NCI-H82 treated with DMSO at 0.1 percent for 48 hours (cell line): Measurements from ENCODE around the gene LRRC8D.
"Not testable (repeated sequence)": the region's sequence is repeated elsewhere in the genome, so short reads cannot be mapped to it uniquely, and the experiment has no call there.

Source experiments
- DNase-seq: peaks from one replicate; lab custom pipeline; 2025; ENCODE audit not compliant: unreplicated experiment; lab: John Stamatoyannopoulos, UW

The LRRC8D gene

DNA sequence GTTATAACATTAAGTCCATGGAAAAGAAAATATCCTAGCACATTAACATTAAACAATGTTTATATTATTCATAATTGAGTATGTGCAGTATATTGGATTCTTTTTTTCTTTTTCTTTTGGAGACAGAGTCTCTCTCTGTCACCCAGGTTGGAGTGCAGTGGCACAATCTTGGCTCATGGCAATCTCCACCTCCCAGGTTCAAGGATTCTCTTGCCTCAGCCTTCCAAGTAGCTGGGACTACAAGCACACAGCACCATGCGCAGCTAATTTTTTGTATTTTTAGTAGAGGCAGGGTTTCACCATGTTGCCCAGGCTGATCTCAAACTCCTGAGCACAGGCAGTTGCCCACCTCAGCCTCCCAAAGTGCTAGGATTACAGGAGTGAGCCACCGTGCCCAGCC lies 162.0 kb downstream of the LRRC8D start:
- not testable (repeated sequence) for DNase-seq

DNA sequence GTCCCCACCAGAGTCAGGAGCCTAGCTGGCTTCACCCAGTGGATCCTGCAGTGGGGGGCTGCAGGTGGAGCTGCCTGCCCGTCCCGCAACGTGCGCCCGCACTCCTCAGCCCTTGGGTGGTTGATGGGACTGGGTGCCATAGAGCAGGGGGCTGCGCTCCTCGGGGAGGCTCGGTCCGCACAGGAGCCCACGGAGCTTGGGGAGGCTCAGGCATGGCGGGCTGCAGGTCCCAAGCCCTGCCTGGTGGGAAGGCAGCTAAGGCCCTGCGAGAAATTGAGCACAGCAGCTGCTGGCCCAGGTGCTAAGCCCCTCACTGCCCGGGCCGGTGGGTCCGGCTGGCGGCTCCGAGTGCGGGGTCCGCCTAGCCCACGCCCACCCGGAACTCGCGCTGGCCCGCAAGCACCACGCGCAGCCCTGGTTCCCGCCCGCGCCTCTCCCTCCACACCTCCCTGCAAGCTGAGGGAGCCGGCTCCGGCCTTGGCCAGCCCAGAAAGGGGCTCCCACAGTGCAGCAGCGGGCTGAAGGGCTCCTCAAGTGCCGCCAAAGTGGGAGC lies 163.8 kb downstream of the LRRC8D start:
- not testable (repeated sequence) for DNase-seq

DNA sequence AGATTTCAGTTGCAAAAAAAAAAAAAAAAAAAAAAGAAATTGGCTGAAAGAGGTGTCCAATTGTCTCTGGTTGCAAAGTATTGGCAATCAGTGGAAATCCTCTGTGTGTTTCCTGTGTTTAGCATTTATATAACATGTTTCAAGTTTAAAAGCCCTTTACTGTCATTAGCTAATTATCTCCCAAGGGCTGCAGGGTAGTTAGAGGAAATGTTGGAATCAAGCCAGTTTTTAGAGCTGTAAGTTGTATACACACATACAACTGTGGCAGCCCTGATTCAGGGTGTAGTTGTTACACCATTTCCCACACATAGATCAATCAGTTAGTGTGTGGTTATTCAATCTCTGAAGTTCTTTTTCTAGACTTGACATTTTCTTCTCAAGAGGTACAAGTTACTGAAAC lies 165.2 kb downstream of the LRRC8D start:
- DNase-seq: peak; percentile 74
